ENCODE results near the gene AIP.

Gene AIP

DNA sequence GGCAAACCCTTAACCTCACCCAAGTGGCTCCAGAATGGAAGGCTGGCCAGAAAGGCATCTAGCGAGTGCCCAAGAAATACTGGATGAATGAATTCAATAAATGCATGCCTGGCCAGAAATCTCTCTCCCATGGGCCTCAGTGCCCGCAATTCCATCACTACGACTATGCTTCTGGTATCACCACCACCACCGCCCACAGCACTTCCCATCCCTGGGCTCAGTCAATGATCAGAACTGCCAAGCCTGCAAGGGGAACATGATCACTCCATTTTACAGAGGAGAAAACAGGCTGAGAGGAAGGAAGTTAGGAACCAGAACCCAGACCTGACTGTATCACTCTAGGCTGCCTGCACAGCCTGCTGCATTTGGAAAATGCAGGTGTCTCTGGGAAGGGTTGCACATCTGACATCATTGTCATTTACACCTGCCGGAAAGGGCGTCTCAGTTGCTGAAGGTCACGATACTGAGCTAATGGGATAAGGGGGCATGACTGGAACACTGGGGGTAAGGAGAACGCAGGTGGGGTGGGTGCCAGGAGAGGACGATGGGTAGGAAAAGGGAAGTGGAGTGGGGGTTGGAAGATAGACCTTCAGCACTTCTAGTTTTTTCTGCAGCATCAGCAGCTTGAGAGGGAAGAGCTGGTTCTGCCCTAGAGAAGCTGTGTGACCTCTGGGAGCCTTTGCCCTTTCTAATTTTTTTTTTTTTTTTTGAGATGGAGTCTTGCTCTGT is 33.5 kb upstream of the AIP start:
- Histone ChIP-seq H3K4me3 (ENCODE audit: low read depth in 1 of 2, low read length in 2 of 2) (no peak overlapping the region), H3K36me3 (ENCODE audit: control insufficient read depth in 1 of 2, insufficient read depth in 2 of 2, low read length in 2 of 2) (no peaks in the 10 kb centered on the region), H3K9me3 (ENCODE audit: control insufficient read depth in 1 of 2, low read length in 2 of 2) (no peaks in the 10 kb centered on the region), H3K4me1 (ENCODE audit: control insufficient read depth in 1 of 2, insufficient read depth in 2 of 2, low read length in 2 of 2) (peaks cover 8 to 27% of the 10 kb centered on the region in 2 donors), H3K27ac (ENCODE audit: low read depth, low read length) (no peak overlapping the region), H3K27me3 (ENCODE audit: control insufficient read depth in 1 of 2, insufficient read depth in 2 of 2, low read length in 2 of 2) (no peaks in the 10 kb centered on the region), H3K9ac (ENCODE audit: low read depth in 1 of 2, low read length in 2 of 2) (no peak overlapping the region)

DNA sequence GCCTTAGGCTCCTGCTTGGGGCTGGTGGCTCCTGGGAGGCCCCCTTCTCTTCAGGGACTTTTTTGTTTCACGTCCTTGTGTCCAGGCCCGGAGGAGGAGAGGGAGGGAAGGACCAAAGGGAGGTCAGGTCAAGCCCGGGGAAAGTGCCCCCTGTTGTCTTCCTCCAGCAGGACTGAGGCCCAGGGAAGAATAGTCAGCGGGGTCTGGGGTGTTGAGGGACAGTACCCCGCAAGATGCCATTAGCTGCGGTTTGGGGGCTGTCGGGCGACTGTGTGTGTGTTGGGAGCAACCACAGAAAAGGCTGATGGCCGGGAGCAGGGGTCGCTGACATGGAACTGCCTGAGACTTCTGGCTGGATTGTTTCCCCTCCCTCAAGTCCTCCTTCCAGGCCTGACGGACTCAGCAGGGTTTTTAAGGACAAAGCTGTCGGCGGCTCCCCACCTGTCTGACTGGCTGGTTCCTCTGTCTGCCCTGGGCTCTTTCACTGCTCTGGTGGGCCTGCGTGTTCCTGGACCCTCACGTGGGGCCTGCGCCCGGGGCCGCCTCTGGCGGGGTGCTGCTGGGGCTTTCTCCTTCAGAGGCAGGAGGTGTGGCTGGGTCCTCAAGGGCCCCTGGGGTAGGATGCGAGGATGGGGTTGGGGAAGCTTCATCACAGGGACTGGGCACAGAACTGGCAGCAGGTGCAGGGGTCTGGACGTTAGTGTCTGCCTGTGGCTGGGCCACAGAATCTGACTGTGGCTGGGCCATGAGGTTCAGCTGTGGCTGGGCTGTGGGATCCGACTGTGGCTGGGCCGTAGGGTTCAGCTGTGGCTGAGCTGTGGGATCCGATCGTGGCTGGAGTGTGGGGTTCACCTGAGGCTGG is 31.8 kb upstream of the AIP start:
- Histone ChIP-seq H3K9me3 (ENCODE audit: control insufficient read depth in 1 of 2, low read length in 2 of 2) (no peaks in the 10 kb centered on the region), H3K4me1 (ENCODE audit: control insufficient read depth in 1 of 2, insufficient read depth in 2 of 2, low read length in 2 of 2) (peaks cover 0 to 18% of the 10 kb centered on the region in 2 donors), H3K27ac (ENCODE audit: low read depth, low read length) (no peak overlapping the region), H3K36me3 (ENCODE audit: control insufficient read depth in 1 of 2, insufficient read depth in 2 of 2, low read length in 2 of 2) (no peaks in the 10 kb centered on the region), H3K4me3 (ENCODE audit: low read depth in 1 of 2, low read length in 2 of 2) (no peak overlapping the region), H3K27me3 (ENCODE audit: control insufficient read depth in 1 of 2, insufficient read depth in 2 of 2, low read length in 2 of 2) (no peaks in the 10 kb centered on the region), H3K9ac (ENCODE audit: low read depth in 1 of 2, low read length in 2 of 2) (no peak overlapping the region)

DNA sequence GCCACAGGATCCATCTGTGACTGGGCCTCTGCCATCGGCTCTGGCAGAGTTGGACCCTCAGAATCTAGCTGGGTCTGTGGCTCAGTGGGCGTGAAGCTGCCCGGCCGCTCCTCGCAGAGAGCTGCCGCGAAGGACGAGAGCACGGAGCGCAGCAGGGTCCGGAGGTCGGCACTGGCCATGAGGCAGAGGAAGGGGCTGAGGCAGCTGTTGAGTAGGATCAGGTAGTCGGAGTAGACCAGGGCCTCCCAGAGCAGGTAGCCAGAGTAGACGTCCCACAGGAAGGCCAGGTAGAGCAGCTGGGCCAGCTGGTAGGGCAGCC is 31.2 kb upstream of the AIP start:
- no peak overlapping the region for H3K27ac ChIP-seq (ENCODE audit: low read depth, low read length)
- H3K27me3 ChIP-seq (ENCODE audit: control insufficient read depth in 1 of 2, insufficient read depth in 2 of 2, low read length in 2 of 2), result no peaks in the 10 kb centered on the region
- H3K9ac ChIP-seq (ENCODE audit: low read depth in 1 of 2, low read length in 2 of 2), result no peak overlapping the region
- no peaks in the 10 kb centered on the region for H3K36me3 ChIP-seq (ENCODE audit: control insufficient read depth in 1 of 2, insufficient read depth in 2 of 2, low read length in 2 of 2)
- no peaks in the 10 kb centered on the region for H3K9me3 ChIP-seq (ENCODE audit: control insufficient read depth in 1 of 2, low read length in 2 of 2)
- H3K4me1 ChIP-seq (ENCODE audit: control insufficient read depth in 1 of 2, insufficient read depth in 2 of 2, low read length in 2 of 2), result peaks cover 0 to 18% of the 10 kb centered on the region in 2 donors
- H3K4me3 ChIP-seq (ENCODE audit: low read depth in 1 of 2, low read length in 2 of 2), result no peak overlapping the region

DNA sequence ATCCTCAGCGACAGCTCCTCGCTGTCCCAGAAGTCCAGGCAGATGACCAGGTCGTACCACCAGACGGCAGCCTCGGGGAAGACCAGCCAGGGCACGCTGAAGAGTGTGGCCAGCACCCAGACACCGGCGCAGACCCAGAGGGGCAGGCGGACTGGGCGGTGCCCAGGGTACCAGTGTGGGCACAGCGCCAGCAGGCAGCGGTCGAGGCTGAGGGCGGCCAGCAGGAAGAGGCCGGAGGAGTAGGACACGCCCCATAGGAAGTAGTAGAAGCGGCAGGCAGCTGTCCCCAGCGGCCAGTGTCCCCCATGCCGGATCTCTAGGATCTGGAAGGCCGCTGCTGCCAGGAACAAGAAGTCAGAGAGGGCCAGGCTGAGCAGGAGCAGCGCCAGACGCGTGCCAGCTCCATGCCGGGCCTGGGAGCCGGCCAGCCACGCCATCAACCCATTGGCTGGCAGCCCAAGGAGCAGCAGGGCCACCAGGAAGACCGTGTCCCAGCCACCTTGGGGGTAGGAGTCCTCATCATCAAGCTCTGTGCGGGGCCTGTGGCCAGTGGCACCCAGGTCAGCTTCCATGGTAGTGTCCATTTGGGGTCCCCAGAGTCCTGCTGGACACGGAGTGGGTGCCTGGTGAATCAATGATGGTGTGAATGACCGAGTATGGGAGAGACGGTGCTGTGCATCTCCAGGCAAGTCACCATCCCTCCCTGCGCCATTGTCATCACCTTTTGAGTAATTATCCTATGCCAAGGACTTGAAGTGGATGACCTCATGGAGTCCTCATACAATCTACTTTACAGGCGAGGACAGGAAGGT is 30.5 kb upstream of the AIP start, which contains the start of gene GPR152:
TSS of gene GPR152 (minus strand) at position 589 of the 812 bp plus-strand sequence. CDS start at position 584, 5 bp downstream.
- H3K27me3 ChIP-seq (ENCODE audit: control insufficient read depth in 1 of 2, insufficient read depth in 2 of 2, low read length in 2 of 2), result no peaks in the 10 kb centered on the region
- H3K36me3 ChIP-seq (ENCODE audit: control insufficient read depth in 1 of 2, insufficient read depth in 2 of 2, low read length in 2 of 2), result no peaks in the 10 kb centered on the region
- H3K9me3 ChIP-seq (ENCODE audit: control insufficient read depth in 1 of 2, low read length in 2 of 2), result no peaks in the 10 kb centered on the region
- H3K4me3 ChIP-seq (ENCODE audit: low read depth in 1 of 2, low read length in 2 of 2), result no peak within 1 kb of the TSS
- peaks cover 0 to 18% of the 10 kb centered on the region in 2 donors for H3K4me1 ChIP-seq (ENCODE audit: control insufficient read depth in 1 of 2, insufficient read depth in 2 of 2, low read length in 2 of 2)
- H3K27ac ChIP-seq (ENCODE audit: low read depth, low read length), result no peak within 1 kb of the TSS
- H3K9ac ChIP-seq (ENCODE audit: low read depth in 1 of 2, low read length in 2 of 2), result no peak within 1 kb of the TSS

DNA sequence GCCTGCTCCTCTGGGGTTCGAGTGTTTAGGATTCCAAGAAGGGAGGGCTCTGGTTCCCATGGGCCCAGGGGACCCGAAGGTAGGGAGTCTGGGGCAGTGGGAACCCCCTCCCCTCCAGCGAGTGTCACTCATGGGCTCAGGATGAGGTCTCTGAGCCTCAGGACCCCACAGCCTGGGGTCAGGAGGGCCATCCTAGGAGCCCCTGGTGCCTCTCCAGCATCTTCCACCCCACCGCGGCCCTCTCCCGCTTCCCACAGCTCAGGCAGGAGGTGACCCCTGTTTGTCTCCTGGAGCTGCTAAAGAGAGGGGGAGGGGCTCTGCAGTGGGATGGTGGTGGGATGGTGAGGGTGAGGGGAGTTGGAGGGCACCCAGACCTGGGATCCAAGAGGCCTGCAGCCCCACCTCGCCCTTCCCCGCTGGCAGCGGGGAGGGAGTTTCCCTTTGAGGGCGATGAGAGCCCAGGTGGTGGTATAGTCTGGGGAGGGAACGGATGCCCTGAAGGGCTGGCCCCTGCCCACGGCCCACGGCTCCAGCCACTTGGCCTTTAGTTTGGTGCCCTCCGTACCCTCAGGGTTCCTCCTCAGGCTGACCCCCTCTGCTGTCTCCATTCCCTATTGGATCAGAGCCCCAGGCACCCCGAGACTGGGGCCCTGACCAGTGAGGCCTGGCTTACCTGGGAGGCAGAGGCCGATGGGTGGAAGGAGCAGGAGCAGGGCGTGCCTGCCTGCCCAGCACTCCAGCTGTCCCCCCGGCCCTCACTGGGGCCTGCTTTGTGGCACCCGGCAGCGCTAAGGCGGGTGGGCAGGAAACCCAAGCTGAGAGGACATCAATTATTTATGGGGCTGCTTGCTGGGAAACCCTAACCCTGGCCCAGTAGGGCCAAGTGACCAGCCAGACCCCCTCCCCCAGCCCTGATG is 28.8 kb upstream of the AIP start:
- Histone ChIP-seq H3K4me3 (ENCODE audit: low read depth in 1 of 2, low read length in 2 of 2) (no peak overlapping the region), H3K9me3 (ENCODE audit: control insufficient read depth in 1 of 2, low read length in 2 of 2) (no peaks in the 10 kb centered on the region), H3K27me3 (ENCODE audit: control insufficient read depth in 1 of 2, insufficient read depth in 2 of 2, low read length in 2 of 2) (no peaks in the 10 kb centered on the region), H3K4me1 (ENCODE audit: control insufficient read depth in 1 of 2, insufficient read depth in 2 of 2, low read length in 2 of 2) (peaks cover 0 to 8% of the 10 kb centered on the region in 2 donors), H3K27ac (ENCODE audit: low read depth, low read length) (no peak overlapping the region), H3K36me3 (ENCODE audit: control insufficient read depth in 1 of 2, insufficient read depth in 2 of 2, low read length in 2 of 2) (no peaks in the 10 kb centered on the region), H3K9ac (ENCODE audit: low read depth in 1 of 2, low read length in 2 of 2) (no peak overlapping the region)

DNA sequence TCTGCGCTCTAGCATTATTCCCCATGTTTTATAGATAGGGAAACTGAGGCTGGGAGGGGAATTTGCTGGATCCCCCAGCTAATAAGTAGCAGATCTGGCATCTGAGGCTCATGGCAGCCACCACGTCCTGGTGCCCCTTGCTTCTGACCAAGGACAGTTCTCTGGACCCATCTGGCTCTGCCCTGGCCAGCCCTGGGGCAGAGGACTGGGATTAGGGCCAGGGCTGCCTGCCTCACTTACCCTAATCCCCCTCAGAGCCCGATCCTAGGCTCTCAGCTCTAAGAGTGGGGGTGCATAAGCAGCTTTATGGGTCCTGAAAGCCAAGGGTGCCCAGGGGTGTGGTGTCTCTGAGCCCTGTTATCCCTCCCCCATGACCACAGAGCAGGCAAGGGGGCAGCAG is 27.8 kb upstream of the AIP start, which contains the start of gene CABP4:
TSS of gene CABP4 (plus strand) at position 301 of the 400 bp plus-strand sequence. CDS start at position 371, 70 bp downstream.
- Histone ChIP-seq H3K4me1 (ENCODE audit: control insufficient read depth in 1 of 2, insufficient read depth in 2 of 2, low read length in 2 of 2) (peaks cover 0 to 3% of the 10 kb centered on the region in 2 donors), H3K27me3 (ENCODE audit: control insufficient read depth in 1 of 2, insufficient read depth in 2 of 2, low read length in 2 of 2) (no peaks in the 10 kb centered on the region), H3K4me3 (ENCODE audit: low read depth in 1 of 2, low read length in 2 of 2) (no peak within 1 kb of the TSS), H3K9ac (ENCODE audit: low read depth in 1 of 2, low read length in 2 of 2) (no peak within 1 kb of the TSS), H3K36me3 (ENCODE audit: control insufficient read depth in 1 of 2, insufficient read depth in 2 of 2, low read length in 2 of 2) (no peaks in the 10 kb centered on the region), H3K27ac (ENCODE audit: low read depth, low read length) (no peak within 1 kb of the TSS), H3K9me3 (ENCODE audit: control insufficient read depth in 1 of 2, low read length in 2 of 2) (no peaks in the 10 kb centered on the region)

DNA sequence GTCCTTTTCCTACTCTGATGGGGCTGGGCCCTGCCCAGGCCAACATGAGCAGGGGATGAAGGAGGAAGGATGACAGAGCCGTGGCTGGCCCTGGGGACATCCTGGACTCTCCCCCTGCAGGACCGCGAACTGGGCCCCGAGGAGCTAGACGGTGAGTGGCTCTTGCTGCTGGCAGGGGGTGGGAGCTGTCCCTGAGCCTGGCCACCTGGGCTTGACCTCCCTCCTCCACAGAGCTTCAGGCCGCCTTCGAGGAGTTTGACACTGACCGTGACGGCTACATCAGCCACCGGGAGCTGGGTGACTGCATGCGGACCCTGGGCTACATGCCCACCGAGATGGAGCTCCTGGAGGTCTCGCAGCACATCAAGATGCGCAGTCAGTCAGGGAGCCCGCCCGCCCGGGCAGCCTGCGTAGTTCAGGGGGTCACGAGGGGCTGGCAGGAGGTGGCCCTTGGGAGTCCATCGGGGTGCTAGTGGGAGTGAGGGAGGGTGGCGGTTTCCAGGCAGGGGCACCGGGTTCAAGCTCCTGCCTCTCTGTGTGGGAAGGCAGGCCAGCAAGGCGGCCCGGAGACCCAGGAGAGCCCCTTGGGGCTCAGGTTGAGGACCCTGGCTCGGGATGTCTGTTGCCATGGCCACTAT is 26.6 kb upstream of the AIP start:
- Histone ChIP-seq H3K4me3 (ENCODE audit: low read depth in 1 of 2, low read length in 2 of 2) (no peak overlapping the region), H3K27me3 (ENCODE audit: control insufficient read depth in 1 of 2, insufficient read depth in 2 of 2, low read length in 2 of 2) (no peaks in the 10 kb centered on the region), H3K36me3 (ENCODE audit: control insufficient read depth in 1 of 2, insufficient read depth in 2 of 2, low read length in 2 of 2) (no peaks in the 10 kb centered on the region), H3K9ac (ENCODE audit: low read depth in 1 of 2, low read length in 2 of 2) (no peak overlapping the region), H3K9me3 (ENCODE audit: control insufficient read depth in 1 of 2, low read length in 2 of 2) (no peaks in the 10 kb centered on the region), H3K4me1 (ENCODE audit: control insufficient read depth in 1 of 2, insufficient read depth in 2 of 2, low read length in 2 of 2) (peaks cover 0 to 3% of the 10 kb centered on the region in 2 donors), H3K27ac (ENCODE audit: low read depth, low read length) (no peak overlapping the region)

GRCh38 chr11:67457453-67457852 is 25.4 kb upstream of the AIP start:
- H3K9ac ChIP-seq (ENCODE audit: low read depth in 1 of 2, low read length in 2 of 2), result no peak overlapping the region
- H3K4me3 ChIP-seq (ENCODE audit: low read depth in 1 of 2, low read length in 2 of 2), result no peak overlapping the region
- no peaks in the 10 kb centered on the region for H3K9me3 ChIP-seq (ENCODE audit: control insufficient read depth in 1 of 2, low read length in 2 of 2)
- H3K4me1 ChIP-seq (ENCODE audit: control insufficient read depth in 1 of 2, insufficient read depth in 2 of 2, low read length in 2 of 2), result no peaks in the 10 kb centered on the region
- H3K27me3 ChIP-seq (ENCODE audit: control insufficient read depth in 1 of 2, insufficient read depth in 2 of 2, low read length in 2 of 2), result no peaks in the 10 kb centered on the region
- no peak overlapping the region for H3K27ac ChIP-seq (ENCODE audit: low read depth, low read length)
- H3K36me3 ChIP-seq (ENCODE audit: control insufficient read depth in 1 of 2, insufficient read depth in 2 of 2, low read length in 2 of 2), result no peaks in the 10 kb centered on the region

GRCh38 chr11:67458266-67458665 is 24.6 kb upstream of the AIP start:
- H3K9ac ChIP-seq (ENCODE audit: low read depth in 1 of 2, low read length in 2 of 2), result no peak overlapping the region
- peaks cover 0 to 2% of the 10 kb centered on the region in 2 donors for H3K4me1 ChIP-seq (ENCODE audit: control insufficient read depth in 1 of 2, insufficient read depth in 2 of 2, low read length in 2 of 2)
- no peaks in the 10 kb centered on the region for H3K36me3 ChIP-seq (ENCODE audit: control insufficient read depth in 1 of 2, insufficient read depth in 2 of 2, low read length in 2 of 2)
- H3K27ac ChIP-seq (ENCODE audit: low read depth, low read length), result no peak overlapping the region
- H3K9me3 ChIP-seq (ENCODE audit: control insufficient read depth in 1 of 2, low read length in 2 of 2), result no peaks in the 10 kb centered on the region
- no peak overlapping the region for H3K4me3 ChIP-seq (ENCODE audit: low read depth in 1 of 2, low read length in 2 of 2)
- no peaks in the 10 kb centered on the region for H3K27me3 ChIP-seq (ENCODE audit: control insufficient read depth in 1 of 2, insufficient read depth in 2 of 2, low read length in 2 of 2)
